IMR-90 (cell line): Measurements from ENCODE around the gene KIF6. TPM values are rescaled to one million over a fixed set of nuclear protein-coding genes. Genes with fewer than 3 reads are reported as not detected.

ENCODE experiments used
- ATAC-seq: fragments of 200-7000 bp; cut with Tn5 transposase; 2 replicates; pipeline ENCODE4 v1.9.1; 2020; ENCODE audit warnings: low read depth, mild to moderate bottlenecking, moderate library complexity
- BruUV-seq: library from RNA; stranded (reverse); fragments of 400-500 nt; replicated peaks from 2 replicates; lab custom pipeline; 2021; lab: Mats Ljungman, UMichigan
- CTCF ChIA-PET: fragments of 300-600 bp; formaldehyde crosslinking; extraction: SDS; loops from one replicate; lab custom pipeline; 2021; ENCODE audit warnings: antibody characterized with exemption; lab: Yijun Ruan, JAX
- POLR2A ChIA-PET: fragments of 300-600 bp; sonication (Branson Sonifier 250); formaldehyde crosslinking; loops from one replicate; lab custom pipeline; 2022; ENCODE audit warnings: antibody characterized with exemption; ENCODE audit not compliant: unreplicated experiment; lab: Charles Lee
- DNase-seq: peaks from one replicate; pipeline ENCODE4 v3.0.0; 2013
- H2AFZ ChIP-seq: replicated peaks from 2 replicates; pipeline ENCODE3; 2013; ENCODE audit warnings: low read length, mild to moderate bottlenecking; ENCODE audit not compliant: poor library complexity
- H2AK5ac ChIP-seq: 2 replicates; pipeline ENCODE4 v1.6.1; 2013; ENCODE audit warnings: low read depth, low read length, inconsistent platforms
- H2AK9ac ChIP-seq: replicated peaks from 2 replicates; pipeline ENCODE3; 2013; ENCODE audit warnings: mild to moderate bottlenecking, low read depth, low read length, moderate library complexity; ENCODE audit not compliant: poor library complexity
- H2BK120ac ChIP-seq: 2 replicates; pipeline ENCODE4 v1.6.1; 2013; ENCODE audit warnings: low read depth, low read length, inconsistent platforms
- H2BK15ac ChIP-seq: 3 replicates; pipeline ENCODE4 v1.6.1; 2013; ENCODE audit warnings: low read depth, low read length, inconsistent platforms
- H2BK20ac ChIP-seq: 2 replicates; pipeline ENCODE4 v1.6.1; 2013; ENCODE audit warnings: low read depth, mild to moderate bottlenecking, inconsistent platforms, low read length, moderate library complexity
- H2BK5ac ChIP-seq: 2 replicates; pipeline ENCODE4 v1.6.1; 2013; ENCODE audit warnings: mild to moderate bottlenecking, low read depth, low read length, inconsistent platforms; ENCODE audit not compliant: poor library complexity, severe bottlenecking
- H3K14ac ChIP-seq: replicated peaks from 2 replicates; pipeline ENCODE4 v1.6.1; 2013; ENCODE audit warnings: low read depth, low read length, inconsistent platforms
- H3K18ac ChIP-seq: 2 replicates; pipeline ENCODE4 v1.6.1; 2013; ENCODE audit warnings: low read depth, low read length, control low read depth
- H3K23ac ChIP-seq: 2 replicates; pipeline ENCODE4 v1.6.1; 2013; ENCODE audit warnings: low read depth, low read length, inconsistent platforms
- H3K27ac ChIP-seq: 2 replicates; pipeline ENCODE4 v1.5.1; 2013; ENCODE audit warnings: mild to moderate bottlenecking, control low read depth, low read length; ENCODE audit not compliant: insufficient read depth
- H3K27me3 ChIP-seq: 2 replicates; pipeline ENCODE4 v1.6.1; 2013; ENCODE audit warnings: low read length; ENCODE audit not compliant: control insufficient read depth, insufficient read depth
- H3K36me3 ChIP-seq: 2 replicates; pipeline ENCODE4 v1.6.1; 2013; ENCODE audit warnings: low read length, mixed read lengths; ENCODE audit not compliant: control insufficient read depth, insufficient read depth
- H3K4ac ChIP-seq: 2 replicates; pipeline ENCODE4 v1.6.1; 2013; ENCODE audit warnings: low read depth, low read length, inconsistent platforms
- H3K4me1 ChIP-seq: 2 replicates; pipeline ENCODE4 v1.6.1; 2013; ENCODE audit warnings: low read length, mixed read lengths; ENCODE audit not compliant: control insufficient read depth, insufficient read depth
- H3K4me2 ChIP-seq: 2 replicates; pipeline ENCODE4 v1.6.1; 2013; ENCODE audit warnings: low read depth, mild to moderate bottlenecking, control low read depth, low read length, moderate library complexity
- H3K4me3 ChIP-seq: 2 replicates; pipeline ENCODE4 v1.5.1; 2013; ENCODE audit warnings: low read depth, mild to moderate bottlenecking, control low read depth, low read length, moderate library complexity; ENCODE audit not compliant: insufficient read depth
- H3K56ac ChIP-seq: 2 replicates; pipeline ENCODE4 v1.6.1; 2013; ENCODE audit warnings: low read length, inconsistent platforms; ENCODE audit not compliant: insufficient read depth; ENCODE audit errors: extremely low read depth
- H3K79me1 ChIP-seq, 2 experiments: 2 replicates each; pipeline ENCODE4 v1.6.1; 2013; ENCODE audit warnings: low read length in 2 of 2, inconsistent platforms in 1 of 2, low read depth in 1 of 2
- H3K9ac ChIP-seq: 2 replicates; pipeline ENCODE4 v1.6.1; 2013; ENCODE audit warnings: low read depth, low read length, control low read depth
- H3K9me1 ChIP-seq: 2 replicates; pipeline ENCODE4 v1.6.1; 2013; ENCODE audit warnings: low read length, inconsistent platforms; ENCODE audit not compliant: insufficient read depth
- H3K9me3 ChIP-seq: 2 replicates; pipeline ENCODE4 v1.6.1; 2013; ENCODE audit warnings: low read length; ENCODE audit not compliant: control insufficient read depth, insufficient read depth
- H4K20me1 ChIP-seq: 2 replicates; pipeline ENCODE4 v1.6.1; 2013; ENCODE audit warnings: low read length, inconsistent platforms; ENCODE audit not compliant: insufficient read depth
- H4K5ac ChIP-seq: 2 replicates; pipeline ENCODE4 v1.6.1; 2013; ENCODE audit warnings: mild to moderate bottlenecking, low read depth, low read length, control low read depth
- H4K8ac ChIP-seq, 2 experiments: 2 replicates each; pipeline ENCODE4 v1.6.1; 2013; ENCODE audit warnings: low read depth in 2 of 2, low read length in 2 of 2, control low read depth in 1 of 2, inconsistent platforms in 1 of 2
- H4K91ac ChIP-seq: 2 replicates; pipeline ENCODE4 v1.6.1; 2013; ENCODE audit warnings: low read depth, low read length, inconsistent platforms; ENCODE audit not compliant: insufficient read depth
- BHLHE40 ChIP-seq: fragments of 150-350 bp; IDR thresholded peaks from 2 replicates; pipeline ENCODE4 v1.6.1; 2016; ENCODE audit warnings: mild to moderate bottlenecking, low read depth, low read length
- CHD1 ChIP-seq: IDR thresholded peaks from 2 replicates; pipeline ENCODE4 v1.6.1; 2012; ENCODE audit warnings: low read depth, low read length, improper control_type of control experiment
- FOS ChIP-seq: fragments of 150-350 bp; IDR thresholded peaks from 2 replicates; pipeline ENCODE4 v1.6.1; 2016; ENCODE audit warnings: low read depth, low read length
- MAZ ChIP-seq: IDR thresholded peaks from 2 replicates; pipeline ENCODE4 v1.6.1; 2012; ENCODE audit warnings: low read depth, mild to moderate bottlenecking, low read length, improper control_type of control experiment, moderate library complexity, borderline replicate concordance
- MXI1 ChIP-seq: IDR thresholded peaks from 2 replicates; pipeline ENCODE4 v1.6.1; 2012; ENCODE audit warnings: low read depth, mild to moderate bottlenecking, low read length, moderate library complexity, borderline replicate concordance
- NFE2L2 ChIP-seq: fragments of 150-350 bp; IDR thresholded peaks from 2 replicates; pipeline ENCODE4 v1.6.1; 2016; ENCODE audit warnings: low read depth, mild to moderate bottlenecking, low read length
- POLR2A ChIP-seq: IDR thresholded peaks from 2 replicates; pipeline ENCODE4 v1.6.1; 2012; ENCODE audit warnings: mild to moderate bottlenecking, low read depth, low read length
- RAD21 ChIP-seq: IDR thresholded peaks from 2 replicates; pipeline ENCODE4 v1.6.1; 2012; ENCODE audit warnings: low read length, improper control_type of control experiment
- RCOR1 ChIP-seq: IDR thresholded peaks from 2 replicates; pipeline ENCODE4 v1.6.1; 2012; ENCODE audit warnings: mild to moderate bottlenecking, low read length, improper control_type of control experiment; ENCODE audit not compliant: insufficient replicate concordance
- RFX5 ChIP-seq: IDR thresholded peaks from 2 replicates; pipeline ENCODE4 v1.8.0; 2012; ENCODE audit warnings: low read depth, mild to moderate bottlenecking, low read length, moderate library complexity
- SMC3 ChIP-seq: fragments of 150-350 bp; IDR thresholded peaks from 2 replicates; pipeline ENCODE4 v1.6.1; 2016; ENCODE audit warnings: low read depth, mild to moderate bottlenecking, antibody characterized with exemption, low read length, moderate library complexity
- WGBS, 2 experiments: methylation state at CpG; one replicate each; pipeline versions ENCODE4 v1.1.5 to v1.1.7; 2013; ENCODE audit warnings: missing lambda C conversion rate in 2 of 2; ENCODE audit not compliant: insufficient read length in 1 of 2; ENCODE audit errors: extremely low coverage in 2 of 2; 5-methylcytosine and 5-hydroxymethylcytosine counted together
- dilution Hi-C: fragments of 300-500 bp; cut with HindIII; formaldehyde crosslinking; loops from one replicate; pipeline ENCODE4 v1.14.3; 2018; ENCODE audit warnings: low sequenced_read_pairs; ENCODE audit not compliant: unreplicated experiment
- in situ Hi-C: fragments of 300-500 bp; cut with MboI; formaldehyde crosslinking; loops from 3 replicates; pipeline ENCODE4 v1.14.3; 2019; ENCODE audit warnings: low sequenced_read_pairs, inconsistent platforms, mixed read lengths
- intact Hi-C: fragments of 100-400 bp; cut with micrococcal nuclease; formaldehyde crosslinking; loops from 2 replicates; pipeline ENCODE4 v1.10.0; 2022
- polyA plus RNA-seq, 3 experiments: library from polyadenylated mRNA; depleted of rRNA; stranded (reverse); fragments of >200 nt; gene quantifications; 2 replicates each; pipeline ENCODE4 v1.2.3, GENCODE V29; 2012; ENCODE audit warnings: low replicate concordance in 1 of 3
- total RNA-seq: library from RNA; depleted of rRNA; stranded (reverse); fragments of >200 nt; gene quantifications from 2 replicates; pipeline ENCODE4 v1.2.3, GENCODE V29; 2012
- TF ChIP-seq, protein P1 (sequence below): fragments of 150-350 bp; IDR thresholded peaks from 2 replicates; pipeline ENCODE4 v1.6.1; 2016; ENCODE audit warnings: low read depth, mild to moderate bottlenecking, low read length, moderate library complexity, borderline replicate concordance
- TF ChIP-seq, protein P2 (sequence below): conservative IDR thresholded peaks from 2 replicates; pipeline ENCODE4 v1.5.1; 2012; ENCODE audit warnings: mild to moderate bottlenecking, low read depth, low read length, improper control_type of control experiment
- TF ChIP-seq, protein P3 (sequence below): fragments of 150-350 bp; IDR thresholded peaks from 2 replicates; pipeline ENCODE4 v1.6.1; 2017; ENCODE audit warnings: mild to moderate bottlenecking, antibody characterized with exemption, low read length, low read depth

The KIF6 gene
- total and polyA plus RNA-seq, 2 of the 4 experiments (the other 2 are of a cell fraction): under 0.01 to 0.10 TPM

- Histone ChIP-seq H4K8ac (no peak overlapping the region), H2AK5ac (no peak overlapping the region), H3K4me3 (no peak overlapping the region), H3K18ac (no peak overlapping the region), H2BK15ac (no peak overlapping the region), H4K5ac (no peak overlapping the region), H2BK20ac (no peak overlapping the region), H3K23ac (no peak overlapping the region), H3K9ac (no peak overlapping the region), H2BK5ac (no peak overlapping the region), H3K9me1 (no peaks in the 10 kb centered on the region), H3K79me1 (no peaks in the 10 kb centered on the region), H3K4ac (no peak overlapping the region), H3K56ac (no peak overlapping the region), H3K27me3 (no peaks in the 10 kb centered on the region), H3K27ac (no peak overlapping the region), H2AK9ac (no peak overlapping the region), H3K9me3 (no peaks in the 10 kb centered on the region), H3K4me1 (no peaks in the 10 kb centered on the region), H2AFZ (no peak overlapping the region), H4K91ac (no peak overlapping the region), H4K20me1 (no peaks in the 10 kb centered on the region), H3K14ac (no peak overlapping the region), H2BK120ac (no peak overlapping the region), H3K4me2 (no peak overlapping the region), H3K36me3 (no peaks in the 10 kb centered on the region)
- CTCF ChIA-PET: no interaction called here
- intact Hi-C loops: no loop called here
- POLR2A ChIA-PET: no interaction called here
- no CpG with 5 or more reads among the region's 5 CpGs for WGBS, 2 experiments
- DNase-seq (no peak), ATAC-seq (no peak)
- dilution Hi-C loops: no loop called here
- TF ChIP-seq BHLHE40 (no peak), FOS (no peak), CHD1 (no peak), MXI1 (no peak), SMC3 (no peak), RCOR1 (no peak), MAZ (no peak), NFE2L2 (no peak), RFX5 (no peak), RAD21 (no peak), POLR2A (no peak)
- TF ChIP-seq, protein P1, sequence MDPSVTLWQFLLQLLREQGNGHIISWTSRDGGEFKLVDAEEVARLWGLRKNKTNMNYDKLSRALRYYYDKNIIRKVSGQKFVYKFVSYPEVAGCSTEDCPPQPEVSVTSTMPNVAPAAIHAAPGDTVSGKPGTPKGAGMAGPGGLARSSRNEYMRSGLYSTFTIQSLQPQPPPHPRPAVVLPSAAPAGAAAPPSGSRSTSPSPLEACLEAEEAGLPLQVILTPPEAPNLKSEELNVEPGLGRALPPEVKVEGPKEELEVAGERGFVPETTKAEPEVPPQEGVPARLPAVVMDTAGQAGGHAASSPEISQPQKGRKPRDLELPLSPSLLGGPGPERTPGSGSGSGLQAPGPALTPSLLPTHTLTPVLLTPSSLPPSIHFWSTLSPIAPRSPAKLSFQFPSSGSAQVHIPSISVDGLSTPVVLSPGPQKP: no peak
- TF ChIP-seq, protein P2, sequence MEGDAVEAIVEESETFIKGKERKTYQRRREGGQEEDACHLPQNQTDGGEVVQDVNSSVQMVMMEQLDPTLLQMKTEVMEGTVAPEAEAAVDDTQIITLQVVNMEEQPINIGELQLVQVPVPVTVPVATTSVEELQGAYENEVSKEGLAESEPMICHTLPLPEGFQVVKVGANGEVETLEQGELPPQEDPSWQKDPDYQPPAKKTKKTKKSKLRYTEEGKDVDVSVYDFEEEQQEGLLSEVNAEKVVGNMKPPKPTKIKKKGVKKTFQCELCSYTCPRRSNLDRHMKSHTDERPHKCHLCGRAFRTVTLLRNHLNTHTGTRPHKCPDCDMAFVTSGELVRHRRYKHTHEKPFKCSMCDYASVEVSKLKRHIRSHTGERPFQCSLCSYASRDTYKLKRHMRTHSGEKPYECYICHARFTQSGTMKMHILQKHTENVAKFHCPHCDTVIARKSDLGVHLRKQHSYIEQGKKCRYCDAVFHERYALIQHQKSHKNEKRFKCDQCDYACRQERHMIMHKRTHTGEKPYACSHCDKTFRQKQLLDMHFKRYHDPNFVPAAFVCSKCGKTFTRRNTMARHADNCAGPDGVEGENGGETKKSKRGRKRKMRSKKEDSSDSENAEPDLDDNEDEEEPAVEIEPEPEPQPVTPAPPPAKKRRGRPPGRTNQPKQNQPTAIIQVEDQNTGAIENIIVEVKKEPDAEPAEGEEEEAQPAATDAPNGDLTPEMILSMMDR: no peak
- TF ChIP-seq, protein P3, sequence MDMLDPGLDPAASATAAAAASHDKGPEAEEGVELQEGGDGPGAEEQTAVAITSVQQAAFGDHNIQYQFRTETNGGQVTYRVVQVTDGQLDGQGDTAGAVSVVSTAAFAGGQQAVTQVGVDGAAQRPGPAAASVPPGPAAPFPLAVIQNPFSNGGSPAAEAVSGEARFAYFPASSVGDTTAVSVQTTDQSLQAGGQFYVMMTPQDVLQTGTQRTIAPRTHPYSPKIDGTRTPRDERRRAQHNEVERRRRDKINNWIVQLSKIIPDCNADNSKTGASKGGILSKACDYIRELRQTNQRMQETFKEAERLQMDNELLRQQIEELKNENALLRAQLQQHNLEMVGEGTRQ: no peak
- in situ Hi-C loops: no loop called here
- BruUV-seq: no TSS peak
These were observed 272.0 kb downstream of the KIF6 start for GRCh38 chr6:39453241-39453640.
